Stimulated activated naive CD8-positive, alpha-beta T cell treated with anti-CD3 and anti-CD28 coated beads, Interleukin-15, Interleukin-2, amounts not matched to agents 100 ng/mL and 50 ng/mL, for 24 hours (primary cell): ENCODE results near the gene SERPINF2.
A peak's percentile ranks its signal among the peaks of the same experiment; 100 is the strongest.
"Not testable (repeated sequence)": the region's sequence is repeated elsewhere in the genome, so short reads cannot be mapped to it uniquely, and the experiment has no call there.

Experiments
- H3K27ac Mint-ChIP-seq: one replicate; pipeline ENCODE4 v1.8.0; 2021; ENCODE audit warnings: mild to moderate bottlenecking, mixed read lengths
- H3K27me3 Mint-ChIP-seq: one replicate; pipeline ENCODE4 v1.8.0; 2021; ENCODE audit warnings: mixed read lengths
- H3K36me3 Mint-ChIP-seq: one replicate; pipeline ENCODE4 v1.8.0; 2021; ENCODE audit warnings: low read depth, mixed read lengths
- H3K4me1 Mint-ChIP-seq: one replicate; pipeline ENCODE4 v1.8.0; 2021; ENCODE audit warnings: low read depth, mixed read lengths
- H3K4me3 Mint-ChIP-seq: one replicate; pipeline ENCODE4 v1.8.0; 2021; ENCODE audit warnings: mild to moderate bottlenecking, mixed read lengths
- H3K9me3 Mint-ChIP-seq: one replicate; pipeline ENCODE4 v1.8.0; 2021; ENCODE audit warnings: mixed read lengths

Gene SERPINF2

DNA sequence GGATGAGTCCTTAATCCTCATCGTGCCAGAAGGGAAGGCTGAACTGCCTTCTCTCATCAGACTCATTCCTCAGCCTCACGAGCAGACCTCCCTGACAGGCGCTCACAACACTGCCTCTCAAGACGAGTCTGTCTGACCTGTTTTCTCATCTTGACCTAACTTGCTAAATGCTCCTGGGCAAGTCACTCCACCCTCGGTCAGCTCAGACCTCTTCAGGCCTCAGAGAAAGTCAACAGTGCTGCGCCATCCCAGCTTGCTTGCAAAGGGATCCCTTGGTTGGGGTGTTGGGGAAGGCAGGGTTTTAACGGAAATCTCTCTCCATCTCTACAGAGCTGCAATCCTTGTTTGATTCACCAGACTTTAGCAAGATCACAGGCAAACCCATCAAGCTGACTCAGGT, 34.2 kb downstream of the SERPINF2 start:
- H3K4me3 Mint-ChIP-seq: no peak overlapping the region
- no peaks in the 10 kb centered on the region for H3K27me3 Mint-ChIP-seq
- peak overlapping the region; percentile 40 for H3K27ac Mint-ChIP-seq
- H3K36me3 Mint-ChIP-seq: peaks cover 22% of the 10 kb centered on the region
- peaks cover 6% of the 10 kb centered on the region for H3K4me1 Mint-ChIP-seq
- H3K9me3 Mint-ChIP-seq: no peaks in the 10 kb centered on the region

DNA sequence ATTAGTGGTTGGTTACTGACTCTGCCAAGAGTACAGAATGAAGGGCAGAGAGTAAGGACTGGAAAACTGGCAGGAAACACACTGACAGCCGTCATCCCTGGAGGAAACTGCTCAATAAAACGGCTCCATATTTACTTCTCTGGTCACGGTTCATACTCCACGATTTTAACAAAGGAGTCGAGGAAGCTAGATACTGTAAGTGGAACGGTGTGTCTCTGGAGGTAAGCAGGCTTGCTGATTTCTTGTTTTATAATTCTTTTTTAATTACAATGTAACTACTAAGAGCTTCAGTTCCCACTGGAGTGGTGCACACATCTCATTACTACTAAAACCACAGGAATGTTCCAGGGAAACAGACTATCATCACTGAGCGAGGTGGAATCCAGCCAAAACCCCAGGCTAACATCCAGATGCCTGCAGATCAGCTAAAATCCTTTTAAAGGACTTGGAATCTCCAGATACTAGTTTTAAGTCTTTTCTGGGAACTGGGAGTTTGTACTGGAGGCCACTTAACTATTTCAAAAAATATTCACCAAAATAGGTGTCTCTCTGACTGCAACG, 37.0 kb downstream of the SERPINF2 start:
- Mint-ChIP-seq H3K27ac (peak overlapping the region; percentile 21), H3K4me3 (no peak overlapping the region), H3K36me3 (peaks cover 44% of the 10 kb centered on the region), H3K4me1 (peaks cover 9% of the 10 kb centered on the region), H3K27me3 (no peaks in the 10 kb centered on the region), H3K9me3 (no peaks in the 10 kb centered on the region)

DNA sequence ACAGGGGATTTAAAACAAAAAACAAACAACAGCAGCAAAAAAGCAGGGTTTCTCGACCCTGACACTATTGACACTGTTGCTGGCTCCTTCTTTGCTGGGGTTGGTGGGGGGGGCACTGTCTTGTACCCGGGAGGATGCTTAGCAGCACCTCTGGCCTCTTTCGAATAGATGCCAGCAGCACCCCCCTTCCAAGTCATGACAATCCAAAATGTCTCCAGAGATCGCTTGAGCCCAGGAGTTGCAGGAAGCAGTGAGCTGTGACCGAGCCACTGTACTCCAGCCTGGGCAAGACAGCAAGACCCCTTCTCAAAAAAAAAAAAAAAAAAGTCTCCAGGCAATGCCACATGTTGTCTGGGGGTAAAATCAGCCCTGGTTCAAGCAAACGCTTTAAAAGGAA, 39.5 kb downstream of the SERPINF2 start:
- Mint-ChIP-seq H3K4me1 (peaks cover 9% of the 10 kb centered on the region), H3K27ac (no peak overlapping the region), H3K4me3 (no peak overlapping the region), H3K36me3 (peaks cover 59% of the 10 kb centered on the region), H3K9me3 (no peaks in the 10 kb centered on the region), H3K27me3 (no peaks in the 10 kb centered on the region)

DNA sequence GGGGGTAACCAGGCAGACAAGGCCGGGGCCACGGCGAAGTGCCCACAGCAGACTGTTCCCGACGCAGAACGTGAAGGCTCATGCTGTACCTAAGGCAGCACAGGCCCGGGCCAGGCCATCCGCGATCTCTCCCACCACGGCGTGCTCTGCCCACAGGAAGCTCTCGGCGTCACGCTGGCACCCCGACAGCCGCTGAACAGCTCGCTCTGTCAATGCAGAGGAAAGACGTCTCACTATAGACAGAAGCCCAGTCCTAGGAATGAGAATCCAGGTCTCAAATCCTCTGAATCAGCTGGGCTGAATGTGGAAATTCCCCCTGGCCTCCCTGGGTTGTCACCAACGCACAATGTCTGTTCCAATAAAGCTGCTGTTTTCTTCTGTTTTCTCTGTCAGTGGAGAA, 40.6 kb downstream of the SERPINF2 start:
- H3K4me1 Mint-ChIP-seq: peaks cover 9% of the 10 kb centered on the region
- H3K4me3 Mint-ChIP-seq: no peak overlapping the region
- H3K27ac Mint-ChIP-seq: no peak overlapping the region
- H3K9me3 Mint-ChIP-seq: no peaks in the 10 kb centered on the region
- no peaks in the 10 kb centered on the region for H3K27me3 Mint-ChIP-seq
- peaks cover 61% of the 10 kb centered on the region for H3K36me3 Mint-ChIP-seq

DNA sequence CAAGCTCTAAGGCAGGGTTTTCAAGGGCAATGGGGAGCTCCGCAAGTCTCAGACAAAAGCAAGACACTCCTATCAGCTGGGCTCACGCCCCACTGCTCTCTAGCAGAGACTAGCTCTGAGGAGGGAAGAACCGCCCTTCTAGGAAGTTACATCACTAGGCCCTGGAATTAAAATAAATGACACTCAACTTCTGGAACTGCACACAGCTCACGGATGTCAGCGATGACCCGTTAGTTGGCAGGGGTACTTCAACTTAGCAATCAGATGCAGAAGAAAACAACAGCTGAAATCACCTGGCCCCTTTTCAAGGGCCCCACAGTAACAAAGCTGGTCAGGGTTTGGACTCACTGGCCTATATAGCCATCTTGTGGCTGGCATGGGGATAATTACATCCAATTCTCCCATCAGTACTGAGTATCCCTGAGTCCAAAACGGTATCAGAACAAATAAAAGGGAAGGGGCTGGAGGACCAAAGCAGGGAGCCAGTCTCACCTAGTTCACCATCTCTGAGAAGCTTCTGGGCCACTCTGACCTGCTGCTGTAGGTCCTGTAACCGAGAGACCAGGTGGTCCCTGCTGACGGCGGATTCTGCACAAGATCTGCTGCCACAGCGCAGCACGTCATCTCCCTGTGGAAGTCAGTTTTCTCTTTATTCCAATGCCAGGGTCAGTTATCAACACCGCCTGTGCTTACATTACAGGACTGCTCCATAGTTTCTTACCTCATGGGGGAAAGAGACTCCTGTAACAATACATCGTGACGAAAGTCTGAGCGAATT, 41.4 kb downstream of the SERPINF2 start:
- H3K27me3 Mint-ChIP-seq: no peaks in the 10 kb centered on the region
- peaks cover 61% of the 10 kb centered on the region for H3K36me3 Mint-ChIP-seq
- no peaks in the 10 kb centered on the region for H3K9me3 Mint-ChIP-seq
- no peak overlapping the region for H3K4me3 Mint-ChIP-seq
- H3K27ac Mint-ChIP-seq: no peak overlapping the region
- H3K4me1 Mint-ChIP-seq: peaks cover 9% of the 10 kb centered on the region

DNA sequence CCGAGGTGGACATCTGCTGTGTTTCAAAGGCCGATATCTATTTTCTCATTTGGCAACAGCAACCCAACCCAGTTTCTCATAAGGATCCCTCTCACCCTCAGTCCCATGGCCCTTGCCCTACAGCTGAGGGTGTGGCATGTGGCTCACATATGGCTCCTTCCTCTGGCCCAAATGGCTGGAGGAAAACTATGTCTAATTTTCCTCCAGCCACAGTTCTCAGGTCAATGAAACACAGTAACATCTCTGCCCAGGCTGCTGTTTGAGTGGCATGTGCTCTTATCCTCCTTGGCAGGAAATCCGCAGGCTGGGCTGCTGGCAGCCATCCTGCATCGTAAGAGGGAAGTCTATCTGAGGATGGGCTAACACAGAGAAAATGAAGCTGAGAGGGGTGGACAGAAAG, 43.3 kb downstream of the SERPINF2 start:
- Mint-ChIP-seq H3K9me3 (no peaks in the 10 kb centered on the region), H3K36me3 (peaks cover 48% of the 10 kb centered on the region), H3K27ac (no peak overlapping the region), H3K4me3 (no peak overlapping the region), H3K27me3 (no peaks in the 10 kb centered on the region), H3K4me1 (peaks cover 9% of the 10 kb centered on the region)

DNA sequence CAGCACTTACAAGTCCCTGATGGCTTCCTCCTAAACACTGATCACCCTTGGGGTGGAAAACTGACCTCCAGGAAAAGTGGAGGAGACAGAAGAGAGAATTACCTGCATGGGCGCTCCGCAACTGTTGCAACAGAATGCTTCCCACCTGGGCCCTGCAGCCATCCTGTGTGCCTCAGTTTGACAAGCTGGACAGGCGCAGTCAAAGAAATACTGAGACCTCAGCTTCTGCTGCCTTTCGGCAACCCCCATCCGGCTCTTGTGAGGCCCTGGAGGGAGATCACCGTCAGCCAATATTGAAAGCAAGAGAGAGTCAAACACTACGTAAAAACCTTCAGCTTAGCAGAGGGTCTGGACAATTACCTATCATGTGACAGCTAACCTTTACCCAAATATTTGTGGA, 44.0 kb downstream of the SERPINF2 start:
- Mint-ChIP-seq H3K9me3 (no peaks in the 10 kb centered on the region), H3K27me3 (no peaks in the 10 kb centered on the region), H3K27ac (no peak overlapping the region), H3K36me3 (peaks cover 43% of the 10 kb centered on the region), H3K4me3 (no peak overlapping the region), H3K4me1 (peaks cover 15% of the 10 kb centered on the region)

DNA sequence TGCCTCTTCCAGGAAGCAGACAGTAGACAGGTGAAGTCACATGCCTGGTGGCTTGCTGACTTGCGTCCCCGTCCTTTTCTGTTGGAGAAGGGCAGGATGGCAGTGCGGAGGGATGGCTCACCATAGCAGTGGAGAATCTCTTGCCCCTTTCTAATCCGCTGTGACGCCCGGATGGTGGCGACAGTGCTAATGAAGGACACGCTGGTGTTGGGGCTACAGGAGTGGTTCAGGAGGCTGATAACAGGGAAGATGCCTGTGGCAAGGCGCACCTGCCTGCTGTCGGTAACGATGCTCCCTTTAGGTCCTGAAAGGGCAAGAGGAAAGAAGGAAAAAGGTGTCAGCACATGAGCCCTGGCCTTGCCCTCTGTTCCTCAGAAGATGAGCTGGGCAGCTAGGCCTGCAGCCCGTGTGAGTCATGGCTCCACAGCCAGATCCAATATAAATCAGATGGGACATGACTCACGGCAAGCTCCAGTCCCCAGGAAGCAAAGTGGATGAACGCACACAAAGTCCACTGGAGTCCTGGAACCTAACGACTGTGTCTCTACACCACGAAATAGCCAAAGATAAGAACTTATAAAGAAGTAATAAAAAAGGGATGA, 44.7 kb downstream of the SERPINF2 start:
- H3K4me3 Mint-ChIP-seq: no peak overlapping the region
- no peak overlapping the region for H3K27ac Mint-ChIP-seq
- peaks cover 15% of the 10 kb centered on the region for H3K4me1 Mint-ChIP-seq
- H3K9me3 Mint-ChIP-seq: no peaks in the 10 kb centered on the region
- H3K36me3 Mint-ChIP-seq: peaks cover 40% of the 10 kb centered on the region
- no peaks in the 10 kb centered on the region for H3K27me3 Mint-ChIP-seq

DNA sequence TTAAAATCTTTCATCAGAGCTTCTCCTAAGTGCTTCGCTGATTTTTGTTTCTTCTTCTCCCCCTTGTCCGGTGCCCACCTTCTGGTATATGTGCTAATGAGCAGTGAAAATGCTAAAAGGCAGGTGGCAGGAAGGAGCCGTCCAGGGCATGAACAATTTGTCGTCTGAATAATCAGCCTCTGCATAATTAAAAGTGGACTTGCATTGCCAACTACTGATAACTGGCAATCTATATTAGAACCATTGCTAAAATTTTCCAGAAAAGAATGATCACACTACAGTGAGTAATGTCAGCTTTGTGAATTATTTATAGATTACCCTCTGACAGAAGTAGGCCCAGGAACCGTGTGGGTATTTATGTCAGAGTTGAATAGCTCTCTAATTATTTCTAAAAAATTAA, 47.3 kb downstream of the SERPINF2 start:
- H3K4me3 Mint-ChIP-seq: no peak overlapping the region
- no peaks in the 10 kb centered on the region for H3K9me3 Mint-ChIP-seq
- H3K27ac Mint-ChIP-seq: no peak overlapping the region
- no peaks in the 10 kb centered on the region for H3K27me3 Mint-ChIP-seq
- H3K36me3 Mint-ChIP-seq: peaks cover 26% of the 10 kb centered on the region
- peaks cover 5% of the 10 kb centered on the region for H3K4me1 Mint-ChIP-seq

DNA sequence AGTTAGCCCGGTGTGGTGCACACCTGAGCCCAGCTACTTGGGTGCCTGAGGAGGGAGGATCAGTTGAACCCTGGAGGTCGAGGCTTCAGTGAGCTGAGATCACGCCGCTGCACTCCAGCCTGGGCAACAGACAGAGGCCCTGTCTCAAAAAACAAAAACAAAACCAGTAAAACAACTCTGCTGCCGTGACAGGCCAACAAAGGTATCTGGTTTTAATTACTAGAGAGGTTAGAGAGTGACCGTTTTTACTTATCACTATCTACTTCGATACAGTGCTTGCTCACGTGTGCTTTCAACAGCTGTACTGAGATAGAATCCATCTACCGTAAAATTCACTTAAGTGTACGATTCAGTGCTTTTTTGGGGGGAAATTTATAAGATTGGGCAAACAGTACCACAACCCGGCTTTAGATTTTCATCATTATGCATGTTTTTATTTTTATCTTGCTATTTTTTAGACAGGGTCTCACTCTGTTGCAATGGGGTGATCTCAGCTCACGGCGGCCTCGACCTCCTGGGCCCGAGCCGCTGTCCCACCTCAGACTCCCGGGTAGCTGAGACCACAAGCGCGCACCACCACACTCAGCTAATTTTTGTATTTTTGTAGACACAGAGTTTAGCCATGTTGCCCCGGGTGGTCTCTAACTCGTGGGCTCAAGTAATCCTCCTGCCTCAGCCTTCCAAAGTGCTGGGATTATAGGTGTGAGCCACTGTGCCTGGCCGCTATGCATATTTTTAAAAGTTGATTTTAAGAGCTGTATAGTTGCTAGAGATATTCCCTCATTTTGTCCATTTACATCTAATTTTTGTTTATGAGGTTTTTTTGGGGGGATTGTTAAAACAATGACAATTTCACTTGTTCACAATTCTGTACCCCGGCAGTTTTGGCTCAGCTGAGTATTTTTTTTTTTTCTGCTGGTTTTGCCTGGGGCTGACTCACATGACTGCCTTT, 50.1 kb downstream of the SERPINF2 start:
- H3K36me3 Mint-ChIP-seq: peaks cover 20% of the 10 kb centered on the region
- H3K4me1 Mint-ChIP-seq: peaks cover 9% of the 10 kb centered on the region
- H3K27ac Mint-ChIP-seq: no peak overlapping the region
- H3K9me3 Mint-ChIP-seq: no peaks in the 10 kb centered on the region
- H3K27me3 Mint-ChIP-seq: no peaks in the 10 kb centered on the region
- no peak overlapping the region for H3K4me3 Mint-ChIP-seq

DNA sequence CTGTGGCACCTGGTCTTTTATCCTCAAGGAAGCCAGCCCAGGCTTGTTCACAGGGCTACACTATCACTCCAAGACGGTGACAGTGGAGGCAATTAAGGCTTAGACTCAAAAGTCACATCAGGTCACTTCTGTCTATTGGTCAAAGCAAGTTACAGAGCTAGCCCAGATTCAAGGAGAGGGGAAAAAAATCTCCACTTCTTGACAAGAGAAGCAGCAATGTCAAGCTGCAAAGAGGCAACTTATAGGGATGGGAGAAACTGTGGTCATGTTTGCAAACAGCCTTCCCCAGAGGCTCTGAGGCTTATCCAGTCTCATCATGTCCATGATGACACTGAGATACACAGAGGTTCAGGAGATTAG, 50.8 kb downstream of the SERPINF2 start:
- no peaks in the 10 kb centered on the region for H3K9me3 Mint-ChIP-seq
- peaks cover 20% of the 10 kb centered on the region for H3K36me3 Mint-ChIP-seq
- H3K27ac Mint-ChIP-seq: no peak overlapping the region
- no peaks in the 10 kb centered on the region for H3K27me3 Mint-ChIP-seq
- peaks cover 9% of the 10 kb centered on the region for H3K4me1 Mint-ChIP-seq
- H3K4me3 Mint-ChIP-seq: no peak overlapping the region

DNA sequence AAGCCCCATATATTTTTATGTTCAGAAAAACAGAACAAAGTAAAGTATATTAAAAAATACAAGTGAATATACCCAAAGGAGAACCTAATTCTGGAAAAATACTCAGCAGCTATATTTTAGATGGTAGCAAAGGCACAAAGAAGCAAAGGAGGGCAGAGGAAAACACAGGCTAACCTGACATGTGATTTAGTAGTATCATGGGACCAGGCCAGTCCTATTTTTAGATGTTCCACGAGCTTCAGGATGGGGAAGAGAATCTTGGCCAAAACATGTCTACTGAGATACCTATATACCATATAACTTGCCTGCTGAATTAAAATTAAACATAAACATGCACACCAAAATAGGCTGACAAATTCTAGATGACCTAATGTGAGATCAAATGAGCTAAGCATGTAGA, 54.1 kb downstream of the SERPINF2 start:
- Mint-ChIP-seq H3K4me3 (no peak overlapping the region), H3K27me3 (no peaks in the 10 kb centered on the region), H3K36me3 (peaks cover 34% of the 10 kb centered on the region), H3K4me1 (peaks cover 3% of the 10 kb centered on the region), H3K9me3 (no peaks in the 10 kb centered on the region), H3K27ac (peak overlapping the region; percentile 42)

DNA sequence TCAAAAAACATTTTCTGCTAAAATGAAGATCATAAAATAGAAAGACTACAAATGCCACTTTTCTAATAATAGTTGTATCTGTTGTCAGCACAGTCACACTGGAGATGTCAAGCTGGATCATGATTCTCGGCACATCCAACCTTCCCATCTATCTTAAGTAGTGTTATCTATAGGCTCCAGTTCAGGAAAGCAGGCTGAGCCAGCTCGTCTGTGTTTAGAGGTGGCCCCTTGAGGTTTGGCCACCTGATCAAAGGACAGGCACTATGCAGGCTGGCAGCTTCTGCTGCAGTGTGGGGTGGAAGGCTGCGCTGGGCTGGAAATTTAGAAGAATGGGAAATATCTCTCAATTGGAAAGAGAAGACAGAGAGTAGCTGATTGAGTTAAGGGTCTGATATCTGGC, 54.7 kb downstream of the SERPINF2 start:
- no peaks in the 10 kb centered on the region for H3K9me3 Mint-ChIP-seq
- no peak overlapping the region for H3K4me3 Mint-ChIP-seq
- H3K4me1 Mint-ChIP-seq: peaks cover 3% of the 10 kb centered on the region
- peak overlapping the region; percentile 69 for H3K27ac Mint-ChIP-seq
- peaks cover 34% of the 10 kb centered on the region for H3K36me3 Mint-ChIP-seq
- no peaks in the 10 kb centered on the region for H3K27me3 Mint-ChIP-seq

DNA sequence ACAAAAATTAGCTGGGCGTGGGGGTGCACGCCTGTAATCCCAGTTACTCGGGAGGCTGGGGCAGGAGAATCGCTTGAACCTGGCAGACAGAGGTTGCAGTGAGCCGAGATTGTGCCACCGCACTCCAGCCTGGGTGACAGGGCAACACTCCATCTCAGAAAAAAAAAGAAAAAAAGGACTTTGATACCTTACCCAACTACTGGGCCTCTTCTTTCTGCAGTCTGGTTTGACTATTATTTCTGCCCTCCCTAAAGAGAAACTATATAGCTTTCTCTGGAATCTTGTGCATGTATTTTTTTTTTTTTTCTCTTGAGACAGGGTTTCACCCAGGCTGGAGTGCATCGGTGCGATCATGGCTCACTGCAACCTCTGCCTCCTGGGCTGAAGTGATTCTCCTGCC, 55.2 kb downstream of the SERPINF2 start:
- H3K27ac Mint-ChIP-seq, H3K4me3 Mint-ChIP-seq, H3K27me3 Mint-ChIP-seq, H3K9me3 Mint-ChIP-seq, H3K4me1 Mint-ChIP-seq: not testable (repeated sequence)
- H3K36me3 Mint-ChIP-seq: peaks cover 34% of the 10 kb centered on the region

DNA sequence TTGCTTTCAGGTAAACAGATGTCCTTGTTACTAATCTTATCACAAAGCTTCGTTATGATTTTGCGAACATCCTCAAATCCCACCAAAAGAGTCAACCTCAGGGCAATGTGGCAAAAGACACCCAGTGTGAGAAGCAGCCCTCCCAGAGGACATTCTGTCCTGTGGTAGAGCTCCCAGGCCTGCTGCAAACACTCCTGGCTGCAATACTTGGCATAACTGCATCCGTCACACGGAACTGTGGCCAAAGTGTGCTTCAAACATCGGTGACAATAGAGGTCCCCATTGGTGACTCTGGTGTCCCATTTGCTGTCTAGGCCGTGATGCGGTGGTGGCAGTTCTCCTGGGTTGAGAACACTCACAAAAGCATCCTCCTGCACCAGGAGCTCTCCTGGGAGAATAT, 57.6 kb downstream of the SERPINF2 start:
- no peak overlapping the region for H3K27ac Mint-ChIP-seq
- H3K4me3 Mint-ChIP-seq: no peak overlapping the region
- H3K4me1 Mint-ChIP-seq: peaks cover 3% of the 10 kb centered on the region
- peaks cover 36% of the 10 kb centered on the region for H3K36me3 Mint-ChIP-seq
- no peaks in the 10 kb centered on the region for H3K27me3 Mint-ChIP-seq
- no peaks in the 10 kb centered on the region for H3K9me3 Mint-ChIP-seq
